ENCODE measurements around the gene SLIRP.

SLIRP gene

DNA sequence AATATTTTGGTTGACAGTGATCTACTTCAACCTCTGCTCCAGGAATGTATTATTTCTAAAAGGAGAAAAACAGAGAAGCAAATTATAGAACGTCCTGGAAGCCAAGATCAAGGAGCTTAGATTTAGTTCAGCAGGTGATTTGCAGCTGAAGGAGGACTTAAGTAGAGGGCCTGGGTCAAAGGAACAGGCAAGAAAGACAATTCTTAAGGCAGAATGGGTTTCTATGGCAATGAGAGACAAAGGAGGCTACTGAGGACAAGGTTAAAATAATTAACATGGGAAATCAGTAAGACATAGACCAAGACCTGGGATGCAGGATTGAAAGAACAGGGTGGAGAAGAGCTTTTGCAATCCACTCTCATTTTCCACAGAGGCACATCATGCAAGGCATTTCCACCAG is 55.4 kb downstream of the SLIRP start:
- H3K4me1 Mint-ChIP-seq (ENCODE audit: low read depth), result peaks cover 21% of the 10 kb centered on the region
- no peak overlapping the region for H3K27ac Mint-ChIP-seq
- H3K4me3 Mint-ChIP-seq, result no peak overlapping the region
- H3K27me3 Mint-ChIP-seq, result no peaks in the 10 kb centered on the region
- peaks cover 9% of the 10 kb centered on the region for H3K36me3 Mint-ChIP-seq
- no peaks in the 10 kb centered on the region for H3K9me3 Mint-ChIP-seq (ENCODE audit: low read depth)

GRCh38 chr14:77763978-77764377 is 56.1 kb downstream of the SLIRP start:
- H3K4me1 Mint-ChIP-seq (ENCODE audit: low read depth), result peaks cover 14% of the 10 kb centered on the region

More at GRCh38 chr14:77763978-77764377, 56.1 kb downstream of the SLIRP start:
- peaks cover 3% of the 10 kb centered on the region for H3K36me3 Mint-ChIP-seq
- H3K27me3 Mint-ChIP-seq, result no peaks in the 10 kb centered on the region
- no peak overlapping the region for H3K27ac Mint-ChIP-seq
- no peak overlapping the region for H3K4me3 Mint-ChIP-seq
- no peaks in the 10 kb centered on the region for H3K9me3 Mint-ChIP-seq (ENCODE audit: low read depth)
